ENCODE data around the gene ATP2B2. TPM values are rescaled to one million over a fixed set of nuclear protein-coding genes. Genes with fewer than 3 reads are reported as not detected.

ATP2B2 gene
- total RNA-seq, 1 experiment from 2014 or later, result not detected

DNA sequence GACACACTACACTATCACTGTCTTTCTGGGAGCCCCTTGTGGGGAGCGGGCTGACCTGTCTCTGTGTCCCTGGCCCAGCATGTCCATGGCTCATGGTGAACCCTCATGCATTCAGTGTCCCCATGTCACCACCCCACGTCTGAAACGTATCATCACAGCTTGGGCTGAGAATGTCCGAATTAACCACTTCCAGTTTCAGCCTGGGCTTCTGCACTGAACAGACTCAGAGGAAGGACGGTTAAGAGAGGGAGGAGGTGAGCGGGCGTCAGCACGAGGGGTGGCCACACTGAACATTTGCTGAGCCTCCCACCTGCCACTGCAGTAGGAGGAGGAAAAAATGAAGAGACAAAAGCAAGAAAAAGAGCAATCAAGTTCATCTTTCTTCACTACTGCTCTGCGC is 30.5 kb downstream of the ATP2B2 start:
- Mint-ChIP-seq H3K27ac (ENCODE audit: unreplicated experiment) (no peak overlapping the region), H3K27me3 (ENCODE audit: unreplicated experiment) (peaks cover 85% of the 10 kb centered on the region), H3K36me3 (ENCODE audit: insufficient read depth, unreplicated experiment) (no peaks in the 10 kb centered on the region), H3K4me3 (ENCODE audit: low read depth, unreplicated experiment) (no peak overlapping the region), H3K9me3 (ENCODE audit: low read depth, unreplicated experiment) (no peaks in the 10 kb centered on the region), H3K4me1 (ENCODE audit: low read depth, unreplicated experiment) (no peaks in the 10 kb centered on the region)
- BruUV-seq (replicated peaks), result no TSS peak
- no peak for TF ChIP-seq CTCF (IDR thresholded peaks at IDR 0.05; ENCODE audit: unreplicated experiment)
- no peak for DNase-seq
- intact Hi-C loops (cut with micrococcal nuclease; ENCODE audit: unreplicated experiment), result no loop called here
- CTCF ChIA-PET, result no interaction called here

- H3K9me3 Mint-ChIP-seq (ENCODE audit: low read depth, unreplicated experiment), result no peaks in the 10 kb centered on the region
- intact Hi-C loops (cut with micrococcal nuclease; ENCODE audit: unreplicated experiment), result no loop called here
- H3K27ac Mint-ChIP-seq (ENCODE audit: unreplicated experiment), result no peak overlapping the region
- no TSS peak for BruUV-seq (replicated peaks)
- no peak overlapping the region for H3K4me3 Mint-ChIP-seq (ENCODE audit: low read depth, unreplicated experiment)
- peaks cover 89% of the 10 kb centered on the region for H3K27me3 Mint-ChIP-seq (ENCODE audit: unreplicated experiment)
- no peak for TF ChIP-seq CTCF (IDR thresholded peaks at IDR 0.05; ENCODE audit: unreplicated experiment)
- H3K4me1 Mint-ChIP-seq (ENCODE audit: low read depth, unreplicated experiment), result no peaks in the 10 kb centered on the region
- no peak for DNase-seq
- no peaks in the 10 kb centered on the region for H3K36me3 Mint-ChIP-seq (ENCODE audit: insufficient read depth, unreplicated experiment)
- CTCF ChIA-PET, result no interaction called here
Observed at GRCh38 chr3:10474275-10474646, 31.1 kb downstream of the ATP2B2 start.

GRCh38 chr3:10473581-10474274 is 31.7 kb downstream of the ATP2B2 start:
- intact Hi-C loops (cut with micrococcal nuclease; ENCODE audit: unreplicated experiment), result no loop called here
- BruUV-seq (replicated peaks), result no TSS peak
- no peak overlapping the region for H3K27ac Mint-ChIP-seq (ENCODE audit: unreplicated experiment)
- peaks cover 89% of the 10 kb centered on the region for H3K27me3 Mint-ChIP-seq (ENCODE audit: unreplicated experiment)
- H3K36me3 Mint-ChIP-seq (ENCODE audit: insufficient read depth, unreplicated experiment), result no peaks in the 10 kb centered on the region
- no peaks in the 10 kb centered on the region for H3K9me3 Mint-ChIP-seq (ENCODE audit: low read depth, unreplicated experiment)
- CTCF ChIA-PET, result no interaction called here
- H3K4me3 Mint-ChIP-seq (ENCODE audit: low read depth, unreplicated experiment), result no peak overlapping the region
- no peaks in the 10 kb centered on the region for H3K4me1 Mint-ChIP-seq (ENCODE audit: low read depth, unreplicated experiment)
- no peak for DNase-seq
- no peak for TF ChIP-seq CTCF (IDR thresholded peaks at IDR 0.05; ENCODE audit: unreplicated experiment)

- no peak overlapping the region for H3K4me3 Mint-ChIP-seq (ENCODE audit: low read depth, unreplicated experiment)
- DNase-seq, result no peak
- H3K36me3 Mint-ChIP-seq (ENCODE audit: insufficient read depth, unreplicated experiment), result no peaks in the 10 kb centered on the region
- peaks cover 89% of the 10 kb centered on the region for H3K27me3 Mint-ChIP-seq (ENCODE audit: unreplicated experiment)
- H3K27ac Mint-ChIP-seq (ENCODE audit: unreplicated experiment), result no peak overlapping the region
- TF ChIP-seq CTCF (IDR thresholded peaks at IDR 0.05; ENCODE audit: unreplicated experiment), result no peak
- CTCF ChIA-PET, result no interaction called here
- H3K9me3 Mint-ChIP-seq (ENCODE audit: low read depth, unreplicated experiment), result no peaks in the 10 kb centered on the region
- intact Hi-C loops (cut with micrococcal nuclease; ENCODE audit: unreplicated experiment), result no loop called here
- BruUV-seq (replicated peaks), result no TSS peak
- no peaks in the 10 kb centered on the region for H3K4me1 Mint-ChIP-seq (ENCODE audit: low read depth, unreplicated experiment)
Observed at GRCh38 chr3:10472877-10473440, 32.4 kb downstream of the ATP2B2 start.
